Inflammatory macrophage treated with lipopolysaccharide for 1 hour (primary cell): ENCODE results near the gene FEM1C.
A peak's percentile ranks its signal among the peaks of the same experiment; 100 is the strongest.

Experiments
- DNase-seq, 2 donors: peaks; one replicate each; pipeline ENCODE4 v3.0.0-alpha.2; 2020 to 2022

Gene FEM1C

DNA sequence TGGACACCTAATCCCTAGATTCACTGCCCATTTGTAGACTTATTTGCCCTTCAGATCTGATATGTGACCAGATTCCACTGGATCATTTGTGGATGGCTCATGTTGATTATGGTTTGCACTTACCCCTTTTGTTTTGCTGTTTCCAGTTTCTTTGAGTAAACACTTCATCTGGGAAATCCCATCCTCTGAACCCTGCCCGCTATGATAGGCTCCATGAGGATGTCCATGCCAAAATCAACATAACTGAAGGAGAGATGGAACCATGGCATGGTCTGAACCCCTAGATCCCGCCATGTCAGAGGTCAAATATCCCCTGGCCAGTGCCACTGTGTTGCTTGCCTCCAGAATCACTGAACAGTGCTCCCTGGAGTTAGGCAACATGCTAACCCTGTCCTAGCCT, 11.7 kb upstream of the FEM1C start:
- no peak for DNase-seq

DNA sequence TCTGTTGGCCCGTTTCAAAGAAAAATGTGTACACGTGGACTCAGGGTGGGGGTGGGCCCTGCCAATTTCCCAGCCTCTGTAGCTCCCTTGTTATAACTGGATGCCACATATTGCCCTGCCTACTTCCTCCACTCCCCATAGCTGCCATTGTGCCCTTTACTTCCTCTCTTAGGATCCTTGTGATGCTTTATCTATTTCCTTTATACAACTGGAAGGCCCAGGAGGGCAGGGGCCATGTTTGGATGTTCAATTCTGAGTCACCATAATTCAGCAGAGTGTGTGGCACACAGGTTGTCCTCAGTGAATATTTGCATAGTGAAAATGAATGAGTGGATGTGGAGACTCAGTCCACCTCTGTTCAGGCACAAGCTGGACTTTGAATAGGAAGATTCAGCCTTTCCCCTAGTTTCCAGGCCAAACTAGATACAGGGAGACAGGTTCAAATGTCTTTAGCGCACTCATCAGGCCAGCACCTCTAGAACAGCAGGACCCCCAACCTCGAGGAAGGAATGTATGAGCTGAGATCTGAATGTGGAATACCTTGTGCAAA, 10.6 kb upstream of the FEM1C start:
- DNase-seq: no peak

DNA sequence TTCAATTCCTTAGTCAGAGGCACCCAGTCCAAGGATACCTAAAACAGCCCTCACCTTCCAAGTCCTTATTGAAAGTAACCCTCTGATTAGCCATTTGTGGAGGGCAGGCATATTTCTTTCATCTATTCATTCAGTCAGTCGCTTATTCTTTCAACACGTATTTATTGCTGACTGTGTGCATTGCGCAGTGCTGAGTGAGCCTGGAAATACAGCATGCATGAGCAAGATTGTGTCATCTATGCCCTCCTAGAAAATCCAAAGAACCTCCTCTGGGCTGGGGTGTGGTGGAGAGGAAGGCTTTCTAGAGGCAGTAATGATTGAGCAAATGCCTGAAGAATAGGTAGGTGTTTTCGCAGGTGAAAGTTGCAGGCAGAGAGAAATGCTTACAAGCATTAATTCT, 8.5 kb upstream of the FEM1C start:
- no peak for DNase-seq

DNA sequence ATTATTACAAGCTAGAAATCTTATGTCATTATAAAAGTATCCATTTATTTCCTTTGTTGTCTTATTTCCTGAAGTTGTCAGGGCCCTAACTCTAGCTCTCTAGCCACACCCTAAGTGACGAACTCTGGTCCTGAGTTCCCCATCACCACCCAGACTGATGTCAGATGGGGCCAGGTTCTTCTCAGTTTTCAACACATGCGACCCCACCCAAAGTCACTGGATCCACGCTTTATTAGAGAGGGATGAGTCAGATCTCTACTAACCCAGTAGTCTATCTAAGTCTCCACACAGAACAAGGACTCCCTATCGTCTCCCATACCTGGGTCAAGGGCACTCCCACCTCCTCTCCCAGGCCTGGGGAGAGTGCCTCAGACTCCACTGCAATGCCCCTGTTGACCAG, 6.8 kb upstream of the FEM1C start:
- peak; percentile 55 to 63 for DNase-seq

DNA sequence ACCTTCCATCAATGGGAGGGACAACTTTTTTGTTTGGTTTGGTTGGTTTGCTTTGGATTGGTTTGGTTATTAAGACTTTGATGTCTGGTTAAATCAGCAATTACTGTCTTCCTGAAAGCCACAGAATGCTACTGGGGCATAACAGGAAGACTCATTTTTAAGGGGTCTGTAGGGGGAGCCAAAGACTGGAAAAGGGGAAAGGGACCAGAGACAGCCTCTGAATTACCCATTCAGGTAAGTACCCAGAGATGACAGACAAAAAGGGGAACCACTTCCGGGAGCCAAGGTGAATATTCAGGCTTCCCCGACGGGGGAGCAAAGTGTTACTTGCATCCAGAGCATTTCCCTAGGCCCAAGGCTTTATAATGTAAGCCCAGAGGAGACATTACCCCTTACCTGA, 4.6 kb upstream of the FEM1C start:
- no peak for DNase-seq

DNA sequence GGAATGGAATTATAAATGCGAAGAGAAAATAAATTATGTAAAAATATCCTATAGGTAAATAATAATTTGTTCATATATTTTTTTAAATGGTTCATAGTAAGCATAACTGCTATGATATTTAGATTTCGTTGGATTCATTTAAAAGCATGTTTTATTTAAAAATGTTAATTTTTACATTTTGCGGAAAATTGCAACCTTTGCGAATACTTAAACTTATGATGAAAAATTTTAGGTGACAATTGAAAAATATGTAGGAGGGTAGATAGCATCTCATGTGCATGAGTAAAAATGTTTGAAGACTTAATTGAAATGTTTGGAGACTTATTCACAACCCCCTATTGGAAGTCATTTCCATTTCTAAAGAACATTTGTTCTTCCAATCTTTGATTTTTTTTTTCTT, 4.1 kb upstream of the FEM1C start:
- no peak for DNase-seq

DNA sequence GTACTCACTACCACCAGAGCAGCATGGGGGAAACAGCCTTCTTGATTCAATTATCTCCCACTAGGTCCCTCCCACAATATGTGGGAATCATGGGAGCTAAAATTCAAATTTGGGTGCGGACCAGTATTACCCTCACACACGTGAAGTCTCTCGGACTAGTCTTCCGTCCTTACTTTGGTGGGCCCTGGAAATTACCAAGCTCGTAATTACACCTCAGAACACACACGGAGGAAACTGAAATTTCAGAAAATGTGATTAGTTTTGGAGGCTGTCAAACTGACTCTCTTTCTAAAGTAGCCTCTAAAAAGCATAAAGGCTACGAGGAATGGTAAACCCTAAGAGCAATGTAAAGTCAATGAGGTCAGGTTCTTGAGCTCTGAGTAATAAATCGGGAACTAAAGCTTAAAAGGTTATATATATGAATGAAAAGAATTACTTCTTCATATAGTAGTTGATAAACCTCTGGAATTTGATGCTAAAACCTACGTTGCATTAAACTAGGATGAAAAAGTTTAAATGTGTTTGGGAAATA, 842 bp upstream of the FEM1C start:
- DNase-seq: no peak

DNA sequence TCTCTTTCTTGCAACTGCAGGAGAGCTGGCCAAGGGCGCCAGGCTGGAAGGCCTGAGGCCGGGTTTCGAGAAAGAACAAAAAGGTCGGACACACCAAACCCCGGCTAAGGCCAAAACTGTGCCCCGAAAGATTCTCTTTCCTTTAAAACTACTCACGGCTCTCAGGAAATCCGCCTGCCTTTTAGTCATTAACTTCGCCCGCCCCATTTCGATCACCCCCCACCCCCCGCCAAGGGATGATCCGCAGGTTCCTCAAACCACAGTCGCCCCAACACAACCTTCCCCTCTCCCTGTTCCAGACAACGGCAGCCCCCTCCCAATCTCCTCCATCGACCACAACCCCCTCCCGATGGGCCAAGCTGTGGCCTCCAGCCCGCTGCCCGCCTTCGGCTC, 536 bp downstream of the FEM1C start:
- peak; percentile 73 to 79 for DNase-seq

DNA sequence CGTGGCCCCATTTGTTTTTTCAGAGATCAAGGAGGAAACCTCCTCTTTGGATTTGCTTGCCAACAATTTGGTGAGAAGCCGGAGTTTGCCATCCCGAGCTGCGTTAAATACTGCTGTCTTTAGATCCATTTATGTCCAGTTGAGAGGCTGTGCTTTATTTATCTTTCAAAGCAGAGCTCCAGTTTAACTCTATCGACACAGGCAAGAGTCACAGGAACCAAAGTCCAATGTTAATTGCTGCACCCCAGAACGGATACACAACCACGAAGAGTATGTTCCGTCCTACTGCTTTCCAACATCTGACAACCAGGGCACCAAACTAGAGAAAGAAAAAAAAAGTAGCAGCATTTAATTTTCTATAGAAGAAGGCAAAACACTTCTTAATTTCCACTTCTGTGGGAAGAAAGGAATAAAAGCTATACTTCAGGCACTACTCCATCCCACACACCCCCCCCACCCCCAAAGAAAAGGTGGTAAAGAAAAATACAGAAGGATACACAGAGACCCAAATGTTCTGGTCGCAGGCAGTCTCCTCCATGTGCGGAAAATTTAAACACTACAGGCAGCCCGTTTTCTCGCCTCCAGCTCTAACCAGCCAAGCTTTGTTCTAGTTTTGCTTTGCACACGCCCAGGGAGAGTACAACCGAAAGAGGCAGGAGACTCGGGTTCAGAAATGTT, 1.1 kb downstream of the FEM1C start:
- no peak for DNase-seq

DNA sequence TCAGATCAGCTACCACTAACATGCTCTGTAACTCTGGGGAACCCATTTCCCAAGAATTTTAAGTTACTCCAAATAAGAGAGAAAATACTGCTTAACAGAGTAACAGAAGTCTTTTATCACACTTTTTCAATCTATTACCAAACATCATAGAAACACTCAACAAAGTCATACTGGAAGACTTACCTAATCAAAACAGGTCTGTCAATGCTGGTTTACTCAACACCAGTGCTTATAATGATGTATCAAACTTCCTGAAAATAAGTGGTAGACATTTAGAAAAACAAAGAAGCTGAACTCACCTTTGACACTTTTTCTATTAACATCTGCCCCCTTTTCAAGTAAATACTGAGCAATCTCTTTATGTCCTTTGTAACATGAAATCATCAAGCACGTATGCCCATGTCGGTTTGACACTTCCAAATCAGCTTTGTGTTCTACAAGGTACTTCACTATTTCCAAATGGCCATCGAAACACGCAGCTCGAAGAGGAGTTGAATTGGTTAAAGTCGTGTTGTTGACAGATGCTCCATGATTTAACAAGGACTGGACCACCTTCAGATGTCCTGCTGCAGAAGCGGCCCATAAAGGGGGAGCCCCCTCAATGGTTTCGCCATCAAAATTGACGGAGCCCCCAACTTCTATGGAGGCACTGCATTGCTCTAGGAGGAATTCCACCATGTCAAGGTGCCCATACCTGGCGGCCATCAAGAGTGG, 1.8 kb downstream of the FEM1C start:
- peak in 1 of 2 donors; percentile 22 for DNase-seq

DNA sequence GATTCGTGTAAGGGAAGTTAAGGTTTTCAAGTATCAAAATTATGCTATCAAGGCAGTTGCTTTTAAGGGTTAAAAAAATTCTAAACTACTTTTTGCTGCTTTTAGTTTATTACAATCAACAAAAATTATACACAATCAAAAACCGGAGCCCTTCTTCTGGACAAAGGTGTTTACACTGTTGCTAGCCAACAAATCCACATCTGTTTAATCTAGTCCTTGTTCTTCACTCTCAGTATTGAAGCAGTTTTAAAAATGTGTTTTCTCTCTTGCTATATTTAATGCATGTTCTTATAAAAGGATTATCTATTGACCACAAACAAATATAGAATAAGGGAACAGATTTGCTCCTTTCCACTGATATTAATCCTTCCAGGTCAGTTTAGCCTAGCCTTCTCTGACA, 2.5 kb downstream of the FEM1C start:
- DNase-seq: no peak

DNA sequence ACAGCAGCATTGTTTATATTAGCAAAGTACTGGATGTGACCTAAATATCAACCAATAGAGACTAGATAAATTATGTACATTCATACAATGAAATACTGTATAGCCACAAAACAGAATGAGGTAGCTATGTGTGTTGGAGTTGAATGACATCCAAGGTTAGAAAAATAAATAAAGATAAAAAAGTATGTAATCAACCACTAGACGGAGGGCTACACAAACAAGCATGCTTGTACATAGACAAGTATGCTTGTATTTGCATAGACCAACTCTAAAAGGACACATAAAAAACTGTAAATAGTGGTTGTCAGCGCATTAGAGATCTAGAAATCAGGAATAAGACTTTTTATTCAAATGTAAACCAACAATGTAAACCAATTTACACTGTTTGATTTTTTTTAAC, 3.0 kb downstream of the FEM1C start:
- no peak for DNase-seq

DNA sequence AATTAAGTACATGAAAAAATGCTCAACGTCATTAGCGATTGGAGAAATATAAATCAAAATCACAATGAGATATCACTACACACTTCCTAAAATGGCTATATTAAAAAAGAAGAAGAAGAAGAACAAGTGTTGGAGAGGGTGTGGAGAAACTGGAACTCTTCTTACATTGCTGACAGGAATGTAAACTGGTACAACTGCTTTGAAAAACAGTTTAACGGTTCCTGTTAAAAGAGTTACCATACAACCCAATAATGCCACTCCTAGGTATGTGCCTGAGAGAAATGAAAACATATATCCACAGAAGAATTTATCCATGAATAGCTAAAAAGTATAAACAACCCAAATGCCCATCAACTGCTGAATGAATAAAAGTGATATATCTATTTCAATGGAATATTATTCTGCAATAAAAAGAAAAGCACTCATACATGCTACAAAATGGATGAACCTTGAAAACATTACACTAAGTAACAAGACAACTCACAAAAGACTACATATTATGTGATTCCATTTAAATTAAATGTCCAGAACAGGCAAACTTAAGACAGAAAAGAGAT, 9.0 kb downstream of the FEM1C start:
- DNase-seq: no peak

DNA sequence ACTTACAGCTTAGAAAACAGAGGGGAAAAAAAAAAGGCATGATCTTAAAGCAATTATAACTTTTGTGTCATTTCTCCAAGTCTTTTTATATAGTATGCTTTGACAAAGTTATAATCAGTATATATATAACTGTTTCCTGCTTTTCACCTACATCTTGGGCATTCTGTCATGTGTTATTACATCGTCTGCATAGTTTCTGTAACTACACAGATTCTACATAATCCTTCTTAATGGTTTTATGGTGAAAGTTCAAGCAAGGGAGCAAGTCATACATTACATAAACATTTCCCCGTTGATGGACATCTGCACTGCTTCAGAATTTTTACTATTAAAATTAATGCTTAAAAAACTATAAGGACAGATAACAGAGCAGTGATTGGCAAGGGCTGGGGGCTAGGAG, 12.1 kb downstream of the FEM1C start:
- no peak for DNase-seq

DNA sequence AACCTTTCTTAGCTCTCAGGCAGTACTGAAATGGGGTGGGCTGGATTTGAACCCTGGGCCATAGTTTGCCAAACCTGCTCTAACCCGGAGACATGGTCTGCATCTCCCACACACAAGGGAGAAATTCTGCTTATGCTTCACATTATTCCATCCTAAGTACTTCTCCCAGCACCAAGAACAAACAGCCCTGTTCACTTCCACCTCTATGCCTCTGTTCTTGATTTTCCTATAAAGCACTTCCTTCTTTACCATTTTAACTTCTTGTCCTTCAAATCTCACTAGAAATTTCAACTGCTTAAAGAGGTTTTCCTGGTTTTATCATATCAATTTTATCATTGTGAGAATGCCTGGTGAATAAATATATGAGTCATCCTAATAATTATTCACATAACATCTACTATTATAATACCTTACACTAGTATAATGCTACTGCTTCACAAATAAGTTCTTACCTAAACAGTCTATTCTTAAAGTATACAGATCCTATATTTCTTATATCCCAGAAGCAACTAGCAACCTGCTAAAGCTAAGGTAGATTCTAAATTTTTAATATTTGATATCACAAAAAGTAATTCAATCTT, 12.7 kb downstream of the FEM1C start:
- no peak for DNase-seq

DNA sequence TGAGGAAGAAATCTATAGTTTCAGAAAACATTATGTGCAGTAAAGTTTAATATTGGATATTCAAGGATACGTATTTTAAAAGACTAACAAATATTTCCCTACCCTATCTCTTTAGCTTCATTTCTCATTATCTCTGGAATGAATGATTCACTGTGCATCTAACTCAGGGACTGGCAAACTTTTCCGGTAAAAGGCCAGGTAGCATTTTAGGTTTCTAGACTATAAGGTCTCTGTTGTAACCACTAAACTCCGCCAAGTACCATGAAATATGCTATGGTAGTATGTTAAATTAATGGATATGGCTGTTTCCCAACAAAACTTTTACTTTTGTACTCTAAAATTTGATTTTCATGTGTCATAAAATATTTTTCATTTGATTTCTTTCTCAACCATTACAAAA, 13.2 kb downstream of the FEM1C start:
- DNase-seq: no peak

DNA sequence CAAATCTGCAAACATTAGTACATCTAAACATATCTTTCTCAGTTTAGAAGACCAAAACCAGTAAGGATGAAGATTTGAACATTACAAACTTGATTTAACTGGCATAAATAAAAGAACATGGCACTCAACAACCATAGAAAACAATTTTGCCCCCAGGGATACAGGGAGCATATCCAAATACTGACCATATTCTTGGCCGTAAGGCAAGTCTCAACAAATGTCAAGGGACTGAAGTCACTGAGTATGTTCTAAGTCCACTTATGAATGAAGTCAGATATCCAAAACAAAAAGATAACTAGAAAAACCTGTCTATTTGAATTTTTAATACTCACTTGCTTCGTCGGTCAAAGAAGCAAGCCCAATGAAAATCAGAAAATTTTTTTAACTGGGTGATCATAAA, 14.1 kb downstream of the FEM1C start:
- no peak for DNase-seq

DNA sequence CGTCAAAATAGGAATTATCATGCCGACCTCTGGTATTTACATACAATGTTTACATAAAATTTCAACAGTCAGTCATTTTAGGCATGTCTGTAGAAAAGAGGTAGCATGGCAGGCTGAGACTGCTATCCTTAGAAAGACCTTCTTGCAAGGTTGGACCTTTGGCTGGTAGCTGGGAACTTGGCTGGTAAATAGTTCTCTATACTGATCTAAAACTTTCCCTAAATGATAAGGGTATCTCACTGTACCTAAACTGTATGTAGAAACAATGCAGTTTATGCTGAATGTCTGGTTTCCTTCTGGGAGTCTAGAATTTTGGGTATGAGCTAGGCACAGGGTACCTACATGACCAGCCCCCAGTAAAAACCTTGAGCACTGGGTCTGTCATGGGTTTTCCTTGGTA, 18.0 kb downstream of the FEM1C start:
- DNase-seq: no peak

DNA sequence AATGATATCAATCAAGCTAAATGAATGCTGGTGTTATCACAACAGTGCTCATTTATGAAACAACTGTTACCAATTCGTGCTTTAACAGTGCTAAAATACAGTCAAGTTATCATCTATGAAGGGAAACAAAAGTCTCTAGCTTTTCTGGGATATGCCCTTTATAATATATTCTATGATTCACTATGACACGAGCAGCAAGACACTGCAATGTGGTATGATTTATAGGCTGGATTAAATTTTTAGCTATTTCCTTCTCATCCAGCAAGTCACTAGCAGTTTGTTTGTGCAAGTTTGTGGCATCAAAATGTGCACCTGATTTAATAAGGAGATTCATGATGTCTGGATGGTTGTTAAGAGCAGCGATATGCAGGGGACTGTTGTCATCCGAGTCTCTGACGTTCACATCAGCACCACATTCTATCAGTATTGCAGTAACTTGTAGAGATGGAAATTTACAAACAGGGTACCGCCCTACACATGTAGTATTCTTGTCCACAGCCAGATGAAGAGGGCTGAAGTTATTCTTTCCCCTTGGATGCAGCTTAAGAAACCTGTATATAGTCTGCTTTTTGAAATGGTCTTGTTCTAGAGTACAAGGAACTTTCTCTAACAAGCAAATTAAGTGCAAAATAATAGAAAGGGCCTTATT, 20.3 kb downstream of the FEM1C start:
- no peak for DNase-seq

DNA sequence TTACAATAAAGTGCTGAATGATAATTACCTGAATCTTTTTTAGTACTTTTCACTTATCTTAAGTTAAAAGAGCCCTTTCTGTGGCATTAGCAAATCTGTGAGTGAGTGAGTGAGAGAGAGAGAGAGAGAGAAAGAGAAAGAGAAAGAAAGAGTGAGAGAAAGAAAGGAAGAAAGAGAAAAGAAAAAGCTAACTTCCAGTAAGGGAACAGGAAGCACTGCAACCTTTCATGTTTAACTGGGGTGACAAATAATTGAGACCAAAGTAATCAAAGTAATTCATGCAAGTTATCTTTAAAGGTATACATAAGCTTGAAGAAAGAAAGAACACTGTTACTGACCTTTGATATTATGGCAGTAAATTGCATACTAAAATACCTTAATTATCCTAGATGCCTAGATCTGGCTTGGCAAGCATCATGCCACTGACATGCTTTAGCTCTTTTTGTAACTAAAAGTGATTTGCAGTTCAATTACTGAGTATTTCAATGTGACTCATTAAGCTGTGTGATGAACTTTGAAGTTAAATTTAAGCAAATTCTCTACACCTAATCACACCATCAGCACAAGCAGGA, 21.7 kb downstream of the FEM1C start:
- no peak for DNase-seq

DNA sequence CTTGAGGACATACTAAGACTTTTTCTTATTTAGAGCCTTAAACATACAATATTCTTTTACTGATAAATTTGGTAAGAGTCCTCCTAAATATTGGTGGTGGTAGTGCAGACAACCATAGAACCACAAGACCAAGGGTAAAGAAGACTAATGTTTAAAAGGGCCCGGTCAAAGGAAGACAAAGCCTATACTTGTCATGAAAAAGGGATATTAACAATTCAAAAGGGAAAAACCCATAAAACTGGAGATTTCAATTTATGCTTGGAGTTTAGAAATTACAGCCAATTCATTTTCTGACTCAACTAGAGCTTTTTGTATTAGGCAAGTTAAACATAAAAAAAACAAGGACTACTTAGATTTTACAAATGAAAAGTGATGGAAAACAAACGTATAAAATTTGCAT, 24.4 kb downstream of the FEM1C start:
- no peak for DNase-seq

DNA sequence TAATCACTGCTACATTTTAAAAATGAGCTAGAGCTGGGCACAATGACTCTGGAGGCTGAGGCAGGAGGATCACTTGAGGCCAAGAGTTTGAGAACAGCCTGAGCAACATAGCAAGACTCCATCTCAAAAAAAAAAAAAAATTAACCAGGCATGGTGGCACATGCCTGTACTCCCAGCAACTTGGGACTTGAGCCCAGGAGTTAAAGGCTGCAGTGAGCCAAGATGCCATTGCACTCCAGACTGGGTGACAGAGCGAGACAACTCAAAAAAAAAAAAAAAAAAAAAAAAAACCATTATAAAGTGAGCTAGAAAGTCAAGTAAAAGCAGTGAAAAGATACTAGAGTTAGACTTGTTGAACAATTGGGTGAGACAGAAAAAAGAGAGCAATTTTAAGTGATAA, 28.2 kb downstream of the FEM1C start:
- DNase-seq: no peak

DNA sequence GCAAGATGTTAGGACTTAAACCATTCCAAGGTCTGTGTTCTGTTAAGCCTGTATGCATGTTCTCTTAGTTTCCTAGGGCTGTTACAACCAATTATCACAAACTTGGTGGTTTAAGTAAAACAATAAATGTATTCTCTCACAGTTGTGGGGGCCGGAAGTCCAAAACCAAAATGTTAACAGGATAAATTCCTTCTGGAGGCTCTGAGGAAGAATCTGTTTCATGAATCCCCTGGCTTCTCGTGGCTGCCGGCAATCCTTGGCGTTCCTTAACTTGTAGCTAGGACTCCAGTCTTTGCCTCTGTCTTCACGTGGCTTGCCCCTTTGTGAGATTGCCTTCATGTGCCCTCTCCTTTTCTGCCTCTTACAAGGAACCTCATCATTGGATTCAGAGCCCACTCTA, 30.4 kb downstream of the FEM1C start:
- no peak for DNase-seq
